HCT116 (cell line): ENCODE results near the gene TNFAIP2. TPM values are rescaled to one million over a fixed set of nuclear protein-coding genes. Genes with fewer than 3 reads are reported as not detected.
"Not testable (repeated sequence)": the region's sequence is repeated elsewhere in the genome, so short reads cannot be mapped to it uniquely, and the experiment has no call there.

Source experiments
- ATAC-seq: fragments of 200-7000 bp; cut with Tn5 transposase; 2 replicates; pipeline ENCODE4 v1.9.1; 2020; ENCODE audit warnings: mild to moderate bottlenecking, moderate library complexity
- BruUV-seq: library from RNA; stranded (reverse); fragments of 400-500 nt; replicated peaks from 2 replicates; lab custom pipeline; 2021; lab: Mats Ljungman, UMichigan
- CTCF ChIA-PET: fragments of 300-600 bp; sonication (Branson Sonifier 250); formaldehyde crosslinking; loops from one replicate; lab custom pipeline; 2021; ENCODE audit warnings: antibody characterized with exemption; lab: Charles Lee
- POLR2A ChIA-PET: fragments of 300-600, 350-600 bp; sonication (Branson Sonifier 250); formaldehyde crosslinking; loops from one replicate; lab custom pipeline; 2021; ENCODE audit warnings: antibody characterized with exemption; lab: Charles Lee
- RAD21 ChIA-PET, 2 experiments: fragments of 300-600 bp; sonication (Branson Sonifier 250); formaldehyde crosslinking; loops; one replicate each; lab custom pipeline; 2023; ENCODE audit warnings: low total read pairs in 2 of 2; ENCODE audit not compliant: uncharacterized antibody in 2 of 2, unreplicated experiment in 2 of 2, low non-redundant PET in 1 of 2; lab: Charles Lee
- DNase-seq: peaks from one replicate; pipeline ENCODE4 v3.0.0-alpha.2; 2010; ENCODE audit warnings: low read depth, low spot score
- H2AFZ ChIP-seq: fragments of 200-600 bp; shearing (Covaris generic), sonication (generic); 2 replicates; pipeline ENCODE4 v1.6.1; 2017; ENCODE audit warnings: low read depth, mixed run types, mixed read lengths, antibody characterized with exemption, low read length; ENCODE audit not compliant: poor library complexity, severe bottlenecking
- H3K27ac ChIP-seq: 2 replicates; pipeline ENCODE4 v1.5.1; 2012; ENCODE audit warnings: low read depth, low read length
- H3K27me3 ChIP-seq: fragments of 200-600 bp; sonication (generic); 2 replicates; pipeline ENCODE4 v1.6.1; 2016; ENCODE audit warnings: mixed run types, low read length, mixed read lengths; ENCODE audit not compliant: insufficient read depth
- H3K36me3 ChIP-seq, 2 experiments: fragments of 200-500 bp in 1 of 2; fragments of 200-600 bp in 1 of 2; sonication (Bioruptor generic) in 1 of 2; sonication (generic) in 1 of 2; 2 replicates each; pipeline versions ENCODE4 v1.5.1 to v1.6.1; 2014 to 2016; ENCODE audit warnings: low read length in 2 of 2, inconsistent platforms in 1 of 2, mixed read lengths in 1 of 2, mixed run types in 1 of 2; ENCODE audit not compliant: insufficient read depth in 2 of 2, control insufficient read depth in 1 of 2
- H3K4me1 ChIP-seq, 2 experiments: fragments of 200-600 bp in 1 of 2; sonication (generic) in 1 of 2; 2 replicates each; pipeline versions ENCODE4 v1.5.1 to v1.6.1; 2012 to 2017; ENCODE audit warnings: low read length in 2 of 2, inconsistent platforms in 1 of 2, mild to moderate bottlenecking in 1 of 2, mixed read lengths in 1 of 2, mixed run types in 1 of 2, moderate library complexity in 1 of 2; ENCODE audit not compliant: insufficient read depth in 2 of 2, control insufficient read depth in 1 of 2
- H3K4me2 ChIP-seq: fragments of 200-600 bp; sonication (generic); 2 replicates; pipeline ENCODE4 v1.6.1; 2017; ENCODE audit warnings: mixed run types, low read length, mixed read lengths
- H3K4me3 ChIP-seq, 2 experiments: fragments of 200-600 bp in 1 of 2; sonication (generic) in 1 of 2; replicated peaks in 1 of 2; 2 replicates each; pipeline ENCODE4 v1.5.1; 2011 to 2016; ENCODE audit warnings: low read length in 2 of 2, control low read depth in 1 of 2, low read depth in 1 of 2, mild to moderate bottlenecking in 1 of 2, mixed read lengths in 1 of 2, mixed run types in 1 of 2
- H3K79me2 ChIP-seq: fragments of 200-600 bp; sonication (generic); 2 replicates; pipeline ENCODE4 v1.6.1; 2017; ENCODE audit warnings: mild to moderate bottlenecking, mixed run types, low read length, moderate library complexity, mixed read lengths; ENCODE audit not compliant: insufficient read depth
- H3K9ac ChIP-seq: fragments of 200-600 bp; sonication (generic); 2 replicates; pipeline ENCODE4 v1.6.1; 2016; ENCODE audit warnings: low read length, mixed read lengths
- H3K9me2 ChIP-seq: fragments of 200-600 bp; sonication (generic), shearing (Covaris generic); 2 replicates; pipeline ENCODE4 v1.6.1; 2017; ENCODE audit warnings: mixed run types, mild to moderate bottlenecking, moderate library complexity; ENCODE audit not compliant: insufficient read depth
- H3K9me3 ChIP-seq, 2 experiments: fragments of 200-500 bp in 1 of 2; fragments of 200-600 bp in 1 of 2; sonication (Bioruptor generic) in 1 of 2; sonication (generic) in 1 of 2; 2 replicates each; pipeline ENCODE4 v1.6.1; 2014 to 2017; ENCODE audit warnings: low read length in 2 of 2, mixed read lengths in 2 of 2, inconsistent platforms in 1 of 2, low read depth in 1 of 2, mild to moderate bottlenecking in 1 of 2, mixed run types in 1 of 2, moderate library complexity in 1 of 2; ENCODE audit not compliant: control insufficient read depth in 1 of 2, insufficient read depth in 1 of 2
- H4K20me1 ChIP-seq: fragments of 200-600 bp; sonication (generic), shearing (Covaris generic); 2 replicates; pipeline ENCODE4 v1.6.1; 2017; ENCODE audit warnings: mixed run types, mild to moderate bottlenecking, moderate library complexity; ENCODE audit not compliant: insufficient read depth
- ATF3 ChIP-seq: IDR thresholded peaks from 2 replicates; pipeline ENCODE4 v1.6.1; 2012
- CTCF ChIP-seq, 3 experiments: fragments of 200-600 bp in 1 of 3; sonication (generic) in 1 of 3; IDR thresholded peaks in 2 of 3; conservative IDR thresholded peaks in 1 of 3; 2 replicates each; pipeline ENCODE4 v1.5.1; 2012 to 2017; ENCODE audit warnings: low read depth in 2 of 3, low read length in 2 of 3, antibody characterized with exemption in 1 of 3, borderline replicate concordance in 1 of 3, control low read depth in 1 of 3, mild to moderate bottlenecking in 1 of 3, mixed read lengths in 1 of 3, mixed run types in 1 of 3, moderate library complexity in 1 of 3; ENCODE audit not compliant: insufficient read depth in 1 of 3
- EGR1 ChIP-seq: IDR thresholded peaks from 2 replicates; pipeline ENCODE4 v1.6.1; 2012; ENCODE audit warnings: low read depth
- EZH2phosphoT487 ChIP-seq: fragments of 200-600 bp; IDR thresholded peaks from 2 replicates; pipeline ENCODE4 v1.6.1; 2018; ENCODE audit warnings: antibody characterized with exemption, borderline replicate concordance
- POLR2A ChIP-seq: IDR thresholded peaks from 2 replicates; pipeline ENCODE4 v1.7.0; 2011; ENCODE audit warnings: borderline replicate concordance; ENCODE audit not compliant: insufficient read depth, insufficient read length; ENCODE audit errors: extremely low read depth
- SP1 ChIP-seq: IDR thresholded peaks from 2 replicates; pipeline ENCODE4 v1.6.1; 2012; ENCODE audit warnings: low read depth
- ZBTB33 ChIP-seq: IDR thresholded peaks from 2 replicates; pipeline ENCODE4 v1.6.1; 2011; ENCODE audit warnings: mild to moderate bottlenecking, low read length, moderate library complexity; ENCODE audit not compliant: insufficient replicate concordance; ENCODE audit errors: extremely low read depth
- ZFX ChIP-seq: fragments of 450-650 bp; IDR thresholded peaks from 2 replicates; pipeline ENCODE4 v1.6.1; 2017
- intact Hi-C: fragments of 100-400 bp; cut with micrococcal nuclease; formaldehyde crosslinking; loops from 2 replicates; pipeline ENCODE4 v1.10.0; 2022
- total RNA-seq: library from RNA; stranded (reverse); gene quantifications from one replicate; pipeline ENCODE4 v1.2.1, GENCODE V29; 2021; ENCODE audit not compliant: unreplicated experiment

The TNFAIP2 gene
- total RNA-seq, 1 experiment from 2014 or later, result 74.8 TPM

- ChIA-PET POLR2A (no interaction called here), CTCF (interaction anchor here (3.0 kb wide), 1 partner anchor 12 kb away, joined by 15 read pairs; no protein-coding TSS in a partner anchor), RAD21 (no interaction called here)
- no peaks in the 10 kb centered on the region for H3K27me3 ChIP-seq
- DNase-seq, result no peak
- no peak for ATAC-seq
- H3K4me3 ChIP-seq, result no peak overlapping the region
- H3K9ac ChIP-seq, result no peak overlapping the region
- no peak overlapping the region for H3K4me2 ChIP-seq
- no peaks in the 10 kb centered on the region for H3K9me3 ChIP-seq
- H3K27ac ChIP-seq, result no peak overlapping the region
- intact Hi-C loops, result no loop called here
- TF ChIP-seq EGR1, result no peak
- no peak for TF ChIP-seq EZH2phosphoT487
- TF ChIP-seq CTCF (IDR thresholded peaks at IDR 0.05 in 2 of 3, conservative IDR thresholded peaks at IDR 0.05 in 1 of 3; ENCODE audit: borderline replicate concordance in 1 of 3, insufficient read depth in 1 of 3, low read depth in 2 of 3, low read length in 2 of 3), result no peak
- no peak for TF ChIP-seq SP1
- TF ChIP-seq ZBTB33, result no peak
- no peak for TF ChIP-seq POLR2A
- no peak for TF ChIP-seq ATF3
- no peak for TF ChIP-seq ZFX
- TF ChIP-seq, all 23 proteins: peak for 0
- H2AFZ ChIP-seq, result no peak overlapping the region
- peaks cover 24 to 40% of the 10 kb centered on the region in 2 experiments for H3K4me1 ChIP-seq
- H3K36me3 ChIP-seq, result no peaks in the 10 kb centered on the region
- H4K20me1 ChIP-seq, result no peaks in the 10 kb centered on the region
- H3K79me2 ChIP-seq, result no peaks in the 10 kb centered on the region
- H3K9me2 ChIP-seq, result no peaks in the 10 kb centered on the region
- BruUV-seq, result no TSS peak
Observed at GRCh38 chr14:103116636-103117035, 6.6 kb upstream of the TNFAIP2 start.

- intact Hi-C loops, H3K36me3 ChIP-seq, H3K27ac ChIP-seq, H3K4me2 ChIP-seq, H3K79me2 ChIP-seq, POLR2A ChIA-PET, H4K20me1 ChIP-seq, H3K4me3 ChIP-seq, H3K9ac ChIP-seq, H3K27me3 ChIP-seq, H2AFZ ChIP-seq, DNase-seq, H3K9me3 ChIP-seq, ATAC-seq, CTCF ChIA-PET, BruUV-seq, H3K9me2 ChIP-seq: not testable (repeated sequence)
- H3K4me1 ChIP-seq, result peaks cover 22 to 39% of the 10 kb centered on the region in 2 experiments
- RAD21 ChIA-PET, result interaction anchor here in 1 of 2 experiments (0.7 kb wide), 1 partner anchor 18 kb away, joined by 3 read pairs; no protein-coding TSS in a partner anchor
Observed at GRCh38 chr14:103117499-103117898, 5.8 kb upstream of the TNFAIP2 start.
